Right ventricle myocardium superior (tissue), 1 donor: ENCODE data around the gene EPHA7. TPM values are rescaled to one million over a fixed set of nuclear protein-coding genes. Genes with fewer than 3 reads are reported as not detected.

ENCODE experiments used
- ATAC-seq: fragments of 200-7000 bp; cut with Tn5 transposase; one replicate; pipeline ENCODE4 v1.9.1; 2020; ENCODE audit warnings: mild to moderate bottlenecking; ENCODE audit not compliant: poor library complexity
- DNase-seq: peaks from one replicate; pipeline ENCODE4 v3.0.0-alpha.2; 2020
- intact Hi-C: fragments of 100-400 bp; cut with DNase I; formaldehyde crosslinking; loops from one replicate; pipeline ENCODE4 v1.11.2; 2022
- total RNA-seq: library from RNA; stranded (reverse); fragmentation: NEBNext Ultra II Directional; extraction: Animal tissue kit (Norgen Biotek cat#: 25700); gene quantifications from one replicate; pipeline ENCODE4 v1.2.1, GENCODE V29; 2021
- donor health status: DM: no; HTN: yes; CAD: no; lungs with severe emphysema.

The EPHA7 gene
- total RNA-seq, 1 donor from 2014 or later = 2.4 TPM

DNA sequence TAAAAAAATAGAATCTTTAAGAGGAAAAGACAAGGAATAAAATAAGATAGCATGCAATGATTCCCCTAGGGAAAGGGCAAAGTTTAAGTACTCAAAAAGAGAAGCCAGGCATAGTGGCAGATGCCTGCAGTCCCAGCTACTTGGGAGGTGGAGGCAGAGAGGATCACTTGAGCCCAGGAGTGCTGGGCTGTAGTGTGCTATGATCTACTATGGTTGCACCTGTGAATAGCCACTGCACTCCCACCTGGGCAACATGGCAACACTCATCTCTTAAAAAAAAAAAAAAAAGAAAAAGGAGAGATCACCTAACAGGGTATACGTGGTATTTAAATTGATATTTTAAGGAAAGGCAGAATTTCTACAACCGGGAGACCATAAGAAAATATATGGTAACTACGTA is 16.0 kb downstream of the EPHA7 start:
- intact Hi-C loops = no loop called here
- no peak for DNase-seq
- ATAC-seq = no peak

DNA sequence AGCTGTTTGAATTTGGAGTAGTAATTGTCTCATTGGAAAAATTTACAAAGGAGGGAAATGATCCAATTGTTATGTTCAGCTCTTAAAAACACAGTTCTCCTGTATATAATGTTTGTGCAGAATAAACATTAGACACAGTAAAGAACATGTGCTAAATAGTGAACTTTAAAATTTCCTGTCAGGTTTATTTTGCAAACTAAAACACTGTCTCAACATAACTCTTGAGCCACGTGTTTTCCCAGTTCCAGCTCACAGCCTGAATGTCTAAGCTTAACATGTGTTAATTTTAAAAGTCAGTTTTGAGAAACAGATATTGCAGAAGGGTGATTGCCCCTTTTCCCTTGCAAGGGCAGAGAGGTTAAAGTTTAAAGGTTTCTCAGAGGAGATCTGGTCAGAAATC is 20.6 kb downstream of the EPHA7 start:
- DNase-seq (no peak), ATAC-seq (no peak)
- intact Hi-C loops = no loop called here

DNA sequence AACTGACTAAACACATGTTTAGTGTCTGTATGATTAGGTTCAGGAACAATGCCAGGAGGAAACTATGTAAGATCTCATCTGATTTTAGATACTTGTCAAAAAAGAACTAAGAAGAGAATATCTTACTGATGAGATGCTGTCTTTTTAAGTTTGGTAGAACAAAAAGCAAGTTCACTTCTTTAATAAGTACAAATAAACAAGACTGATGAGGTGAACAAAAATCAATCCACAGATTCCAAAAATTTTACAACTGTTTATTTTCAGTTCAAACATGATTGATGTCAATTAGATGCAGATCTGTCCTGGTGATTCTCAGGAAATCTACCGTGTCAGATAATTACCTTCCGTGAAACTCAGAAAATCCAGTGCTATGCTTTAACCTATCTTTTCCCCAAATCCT is 24.9 kb downstream of the EPHA7 start:
- no peak for DNase-seq
- no peak for ATAC-seq
- intact Hi-C loops = no loop called here

DNA sequence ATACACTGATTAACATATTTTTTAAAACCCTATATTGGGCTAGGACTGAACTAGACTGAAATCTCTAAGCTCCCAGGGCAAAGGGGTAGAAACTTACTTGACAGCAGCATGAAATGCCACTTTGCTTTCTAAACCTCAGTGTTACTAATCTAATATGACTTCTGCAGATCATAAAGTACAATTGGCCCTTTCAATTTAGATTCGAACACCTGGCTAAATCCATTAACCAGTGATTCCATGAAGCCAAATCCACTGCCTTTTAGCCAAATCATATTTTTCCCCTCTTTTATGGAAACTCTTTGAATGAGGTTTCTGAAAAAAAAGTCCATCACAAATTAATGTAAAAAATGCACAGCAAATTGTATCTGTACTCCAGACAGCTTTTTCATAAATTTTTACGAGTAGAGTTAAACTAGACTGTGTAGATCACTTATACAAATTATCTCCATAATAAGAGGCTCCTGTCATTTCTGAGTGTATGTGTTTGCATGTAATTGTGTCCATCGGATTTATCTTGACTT is 25.7 kb downstream of the EPHA7 start:
- intact Hi-C loops = no loop called here
- ATAC-seq (no peak), DNase-seq (no peak)

DNA sequence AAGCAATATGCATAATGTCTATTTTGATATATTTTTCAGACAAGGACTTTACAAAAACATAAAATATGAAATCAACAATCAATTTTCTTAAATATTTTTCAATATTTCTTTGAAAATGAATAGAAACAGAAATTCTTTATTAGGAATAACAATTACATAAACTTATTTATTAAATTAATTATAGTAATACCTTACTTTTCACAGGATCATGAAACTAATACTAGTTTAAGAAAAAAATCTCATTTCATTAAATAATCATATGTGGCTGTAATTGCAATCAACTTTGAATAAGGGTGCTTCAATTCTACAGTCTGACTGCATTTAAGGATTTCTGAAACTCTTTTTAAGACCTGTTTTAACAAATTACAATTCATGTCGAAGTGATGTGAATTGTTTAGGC is 26.6 kb downstream of the EPHA7 start:
- ATAC-seq = no peak
- intact Hi-C loops = no loop called here
- no peak for DNase-seq

DNA sequence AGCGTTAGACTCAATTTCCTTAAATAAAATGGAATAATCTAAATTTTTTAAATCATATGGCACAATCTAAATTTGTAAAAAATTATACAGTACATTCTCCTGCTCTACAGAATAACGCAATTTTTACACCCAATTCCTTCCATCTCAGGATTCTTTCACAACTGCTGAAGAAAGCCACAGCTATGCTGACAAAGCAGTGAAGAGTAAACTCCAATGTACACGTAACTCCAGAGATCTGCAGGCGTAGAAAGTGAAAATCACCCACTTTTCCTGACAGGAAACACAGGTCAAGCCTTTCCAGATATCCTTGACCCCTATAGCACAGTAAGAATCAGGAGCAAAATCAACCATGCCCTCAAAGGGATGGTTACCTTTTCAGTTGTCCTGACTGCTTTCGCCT is 27.4 kb downstream of the EPHA7 start:
- no peak for ATAC-seq
- no peak for DNase-seq
- intact Hi-C loops = no loop called here

DNA sequence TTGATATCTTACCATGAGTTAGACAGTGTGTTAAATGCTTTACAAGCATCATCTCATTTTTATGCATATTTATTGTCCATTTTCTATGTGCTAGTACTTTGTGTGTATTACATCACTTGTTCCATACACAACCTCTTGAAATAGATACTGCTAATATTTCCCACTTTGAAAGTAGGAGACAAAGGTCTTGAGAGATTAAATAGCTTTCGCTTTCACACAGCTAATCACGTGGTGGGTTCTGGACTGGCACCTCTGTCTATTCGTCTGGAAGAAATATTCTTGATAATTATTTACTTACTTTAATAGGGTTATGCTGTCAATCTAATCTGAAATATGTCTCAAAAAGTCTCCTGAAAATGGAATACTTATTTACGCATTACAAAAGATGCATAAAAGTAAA is 30.2 kb downstream of the EPHA7 start:
- DNase-seq = no peak
- intact Hi-C loops = no loop called here
- no peak for ATAC-seq

DNA sequence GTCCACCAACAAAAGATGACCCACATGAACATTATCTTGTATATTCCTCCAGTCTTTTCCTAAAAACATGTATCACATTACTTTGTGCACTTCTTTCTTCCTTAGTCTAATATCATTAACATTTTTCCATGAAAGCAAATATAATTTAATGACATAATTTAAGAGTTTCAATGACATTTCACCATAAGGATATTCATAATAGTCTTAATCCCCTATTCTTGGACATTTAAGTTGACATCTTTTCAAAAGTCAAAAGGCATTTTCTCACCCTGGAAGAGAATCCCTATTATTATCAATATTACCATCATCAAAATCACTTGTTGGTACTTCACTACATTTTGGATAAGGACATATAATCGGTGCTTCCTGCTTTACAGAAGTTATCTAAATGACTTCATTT is 31.3 kb downstream of the EPHA7 start:
- no peak for ATAC-seq

DNA sequence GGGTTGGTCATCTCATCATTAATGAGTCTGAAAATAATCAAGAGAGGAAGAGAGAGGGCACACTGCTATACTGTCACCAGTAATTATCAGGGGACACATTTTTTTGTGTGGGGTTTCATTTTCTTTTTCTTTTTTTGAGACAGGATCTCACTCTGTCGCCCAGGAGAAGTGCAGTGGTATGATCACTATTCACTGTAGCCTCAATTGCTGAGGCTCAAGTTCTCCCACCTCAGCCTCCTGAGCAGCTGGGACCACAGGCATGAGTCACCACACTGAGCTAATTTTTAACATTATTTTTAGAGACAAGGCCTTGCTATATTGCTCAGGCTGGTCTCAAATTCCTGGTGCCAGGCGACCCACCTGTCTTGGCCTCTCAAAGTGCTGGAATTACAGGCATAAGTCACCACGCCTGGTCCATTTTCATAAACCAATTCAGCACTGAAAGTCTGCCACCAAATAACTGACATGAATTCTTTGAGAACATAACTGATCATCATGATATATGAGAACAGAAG is 43.3 kb downstream of the EPHA7 start:
- ATAC-seq = no peak
- intact Hi-C loops = no loop called here

More for the DNA sequence above, 31.3 kb downstream of the EPHA7 start:
- intact Hi-C loops = no loop called here
- DNase-seq = no peak

DNA sequence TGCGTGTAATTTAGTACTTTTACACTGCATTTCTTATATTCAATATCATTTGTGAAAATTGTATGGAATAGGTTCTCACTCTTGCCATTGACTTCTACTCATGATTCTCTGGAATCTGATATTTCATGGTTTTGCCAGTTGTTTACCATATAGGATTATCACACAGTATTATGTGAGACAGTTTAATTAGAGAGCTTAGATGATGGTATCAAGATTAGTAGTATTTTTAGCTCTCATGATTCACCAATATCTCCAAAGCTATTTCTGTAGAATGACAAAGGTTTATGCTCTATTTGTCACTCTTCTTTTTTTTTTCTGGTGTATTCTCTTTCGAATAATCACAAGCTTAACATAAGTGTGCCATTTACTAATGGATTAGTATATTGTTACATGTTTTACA is 45.9 kb downstream of the EPHA7 start:
- ATAC-seq = no peak
- intact Hi-C loops = no loop called here
- DNase-seq = no peak

More for the DNA sequence above, 43.3 kb downstream of the EPHA7 start:
- DNase-seq = no peak

DNA sequence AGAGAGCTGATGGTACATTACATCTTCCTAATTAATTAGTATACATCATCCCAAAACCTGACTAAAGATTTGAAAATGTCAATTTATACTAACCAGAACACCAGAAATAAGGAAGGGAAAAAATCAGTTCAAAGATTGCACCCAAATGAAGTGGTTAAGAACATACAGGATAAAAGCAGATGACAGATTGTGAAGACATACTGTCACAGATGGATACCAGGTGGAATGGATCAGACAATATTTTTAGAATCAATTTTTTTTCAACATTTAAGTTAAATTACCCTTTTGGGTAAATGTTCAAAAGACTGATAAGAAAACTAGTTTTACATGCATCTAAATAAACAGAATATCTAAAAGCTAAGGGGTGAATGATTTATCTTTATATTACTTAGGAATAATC is 47.6 kb downstream of the EPHA7 start:
- intact Hi-C loops = no loop called here
- ATAC-seq (no peak), DNase-seq (no peak)

DNA sequence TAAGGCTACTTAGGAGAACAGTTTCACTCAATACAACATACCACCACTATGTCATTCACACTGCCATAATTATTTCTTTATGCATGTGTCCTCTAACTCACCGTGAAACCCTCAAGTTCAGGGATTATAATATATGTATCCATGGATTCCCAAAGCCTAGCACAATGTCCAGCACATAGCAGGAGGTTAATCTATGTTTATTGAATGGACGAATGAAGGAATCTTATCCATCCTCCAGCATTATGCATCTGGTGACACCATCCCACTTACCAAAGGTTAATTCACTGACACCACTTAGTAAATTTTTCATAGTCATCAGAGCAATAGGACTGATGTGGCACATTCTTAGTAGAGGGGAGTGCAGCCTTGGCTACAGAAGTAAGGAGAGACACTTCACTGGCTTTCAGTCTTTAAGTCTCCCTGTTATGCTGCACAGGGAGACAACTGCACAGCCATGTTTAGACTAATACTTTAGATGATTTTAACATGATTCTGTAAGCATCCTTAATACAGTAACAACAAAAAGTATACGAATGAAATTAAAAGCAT is 49.7 kb downstream of the EPHA7 start:
- DNase-seq (no peak), ATAC-seq (no peak)
- intact Hi-C loops = no loop called here

DNA sequence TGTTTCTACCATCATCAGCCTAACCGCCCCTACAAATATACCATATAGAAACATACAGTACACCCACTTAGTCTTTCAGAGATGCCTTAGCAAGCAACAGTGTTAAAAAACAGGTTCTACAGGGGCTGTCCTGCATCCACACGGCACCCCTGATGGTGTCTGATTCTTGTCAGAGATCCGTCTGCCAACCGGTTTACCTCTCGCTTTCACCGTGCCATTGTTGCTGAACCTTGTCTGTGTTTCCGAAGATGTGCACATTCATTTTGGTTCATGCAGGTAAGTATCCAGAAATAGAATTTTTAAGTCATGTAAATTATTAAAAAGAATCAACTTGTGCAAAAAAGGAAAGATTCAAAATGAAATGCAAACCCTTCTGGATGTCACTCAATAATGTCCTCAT is 52.9 kb downstream of the EPHA7 start:
- no peak for DNase-seq
- intact Hi-C loops = no loop called here
- ATAC-seq = no peak

DNA sequence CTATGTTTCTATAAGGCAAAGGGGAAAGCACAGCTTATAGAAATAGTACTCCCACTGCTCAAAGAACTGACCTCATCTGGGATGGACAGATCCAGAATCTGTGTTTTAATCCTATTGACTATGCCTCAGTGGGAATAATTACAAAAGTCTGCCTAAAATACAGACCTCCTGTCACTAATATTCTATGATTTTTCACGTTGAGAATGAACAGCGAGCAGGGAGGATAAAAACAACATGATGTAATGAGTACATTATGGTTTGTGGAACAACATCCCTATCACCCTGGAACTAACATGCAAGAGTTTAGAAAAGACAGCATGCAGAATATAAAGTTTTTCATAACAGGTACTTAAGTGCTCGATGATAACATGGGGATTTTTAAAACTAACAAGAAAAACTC is 53.9 kb downstream of the EPHA7 start:
- ATAC-seq (no peak), DNase-seq (no peak)
- intact Hi-C loops = no loop called here

DNA sequence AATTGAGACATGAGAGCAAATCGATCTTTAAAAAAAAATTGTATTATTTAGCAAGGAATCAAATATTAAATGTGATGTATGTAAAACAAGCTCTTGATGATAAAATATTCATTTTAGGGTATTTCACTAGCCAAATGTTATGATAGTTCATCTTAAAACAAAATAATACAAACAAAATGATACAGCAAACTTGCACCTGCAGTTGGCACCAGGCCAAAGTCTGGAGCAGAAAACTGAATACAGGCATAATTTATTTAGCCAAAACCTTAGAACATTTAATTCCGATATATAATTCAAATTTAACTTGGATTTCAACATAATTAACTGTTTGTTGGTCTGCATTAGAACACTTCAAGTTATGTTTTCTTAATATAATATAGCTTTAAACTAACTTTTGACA is 60.9 kb downstream of the EPHA7 start:
- no peak for DNase-seq
- ATAC-seq = no peak
- intact Hi-C loops = no loop called here

DNA sequence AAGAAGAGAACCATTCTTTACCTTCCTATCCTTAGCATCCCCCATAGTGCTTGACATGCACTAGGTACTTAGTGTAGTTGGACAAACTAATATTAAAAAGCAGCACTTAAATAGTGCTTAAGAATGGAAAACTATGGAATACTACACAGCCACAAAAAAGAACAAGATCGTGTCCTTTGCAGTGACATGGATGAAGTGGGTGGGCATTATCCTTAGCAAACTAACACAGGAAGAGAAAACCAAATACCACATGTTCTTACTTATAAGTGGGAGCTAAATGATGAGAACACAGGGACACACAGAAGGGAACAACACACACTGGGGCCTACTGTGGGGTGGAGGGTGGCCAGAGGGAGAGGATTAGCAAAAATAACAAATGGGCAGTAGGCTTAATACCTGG is 66.8 kb downstream of the EPHA7 start:
- intact Hi-C loops = no loop called here
- no peak for DNase-seq
- no peak for ATAC-seq

DNA sequence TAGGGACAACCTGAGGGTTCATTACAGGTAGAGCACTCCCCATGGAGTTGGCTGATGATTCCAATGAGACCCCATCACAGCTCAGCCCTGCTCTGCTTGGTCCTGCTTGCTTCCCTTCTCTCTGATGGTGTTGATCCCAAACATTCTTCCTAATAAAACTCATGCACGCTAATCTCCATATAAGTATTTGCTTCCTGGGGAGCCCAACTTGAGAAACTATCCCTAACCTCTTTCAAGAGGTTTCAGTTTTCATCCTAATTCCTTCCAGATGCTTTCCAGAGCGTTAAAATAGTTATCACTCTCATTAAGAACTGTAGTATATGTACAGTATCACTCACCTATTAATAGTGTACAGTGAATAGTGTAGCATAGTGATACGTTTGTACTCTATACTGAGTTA is 68.1 kb downstream of the EPHA7 start:
- intact Hi-C loops = no loop called here
- ATAC-seq (no peak), DNase-seq (no peak)

DNA sequence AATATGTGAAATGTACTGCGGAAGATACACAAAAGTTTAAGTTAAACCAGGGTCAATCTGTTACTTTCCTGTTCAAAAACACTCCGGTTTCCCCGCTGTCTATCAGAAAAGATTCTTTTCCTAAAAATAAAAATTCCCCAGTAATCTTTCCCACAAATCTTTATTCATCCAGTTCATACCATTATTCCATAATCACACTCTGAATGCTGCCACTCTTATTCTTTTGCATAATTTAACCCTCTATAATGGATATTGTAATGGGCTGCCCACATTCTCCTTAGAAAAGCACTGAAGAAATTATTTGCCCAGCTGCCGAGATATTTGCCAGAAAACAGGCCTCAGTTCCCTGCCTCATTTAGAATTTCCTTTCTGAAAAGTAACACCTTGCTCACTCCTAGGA is 68.6 kb downstream of the EPHA7 start:
- no peak for ATAC-seq
- intact Hi-C loops = no loop called here
- no peak for DNase-seq

DNA sequence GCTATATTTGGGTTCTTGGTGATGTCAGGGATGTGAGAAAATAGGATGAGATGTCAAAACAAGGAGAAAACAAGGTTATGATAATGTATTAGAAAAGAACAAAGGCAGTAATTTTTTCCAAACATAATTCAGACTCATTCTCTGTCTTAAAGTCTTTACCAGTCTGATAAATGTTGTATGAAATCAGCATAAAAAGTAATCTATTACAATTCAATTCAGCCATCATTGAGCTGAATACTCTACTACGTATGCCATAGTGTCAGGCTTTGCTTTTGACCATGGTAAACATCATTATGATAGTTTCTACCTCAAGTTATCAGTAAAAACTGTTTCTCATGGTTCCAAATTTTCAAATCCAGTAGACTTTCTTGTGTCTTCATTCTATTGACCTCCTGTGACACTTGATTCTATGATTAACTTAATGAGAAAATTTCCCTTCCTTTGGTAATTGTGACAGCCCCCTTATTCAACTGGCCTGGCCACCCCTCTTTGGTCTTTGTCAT is 75.0 kb downstream of the EPHA7 start:
- no peak for DNase-seq
- intact Hi-C loops = no loop called here
- no peak for ATAC-seq

DNA sequence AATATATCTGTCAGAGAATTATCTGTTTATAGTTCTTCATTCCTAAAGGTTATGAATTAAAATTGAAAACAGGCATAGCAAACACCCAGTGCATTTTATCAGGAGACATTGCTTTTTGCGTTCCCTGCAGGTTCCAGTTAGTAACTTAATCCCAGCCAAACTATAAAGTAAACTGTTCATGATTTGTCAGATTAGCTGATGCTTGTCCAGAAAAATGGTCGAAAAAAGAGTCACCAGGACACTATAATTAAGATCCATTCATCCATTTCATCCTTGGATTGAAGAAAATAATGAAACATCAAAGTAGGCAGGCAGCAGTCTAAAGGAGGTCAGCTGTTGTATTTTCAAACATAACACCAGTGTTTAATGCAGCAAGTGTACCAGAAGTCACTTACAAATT is 75.9 kb downstream of the EPHA7 start:
- DNase-seq = no peak
- intact Hi-C loops = no loop called here
- no peak for ATAC-seq
